Suprapubic skin (tissue), 4 donors: ENCODE data around the gene ST3GAL3.

Experiments used
- CTCF ChIP-seq, 2 donors: fragments of 200-600 bp in 1 of 2; fragments of 450-650 bp in 1 of 2; sonication (generic) in 1 of 2; IDR thresholded peaks; one replicate each; pipeline ENCODE4 v1.5.1; 2016 to 2019; ENCODE audit warnings: antibody characterized with exemption in 2 of 2, mild to moderate bottlenecking in 1 of 2, moderate library complexity in 1 of 2
- EP300 ChIP-seq: sonication (generic); formaldehyde crosslinking; IDR thresholded peaks from one replicate; pipeline ENCODE4 v1.6.1; 2017; ENCODE audit warnings: antibody characterized with exemption
- POLR2A ChIP-seq, 2 donors: fragments of 450-650 bp; IDR thresholded peaks; one replicate each; pipeline ENCODE4 v1.6.1; 2017; ENCODE audit warnings: antibody characterized with exemption in 2 of 2, mild to moderate bottlenecking in 2 of 2, moderate library complexity in 2 of 2
- POLR2AphosphoS5 ChIP-seq, 3 donors: sonication (generic); formaldehyde crosslinking; IDR thresholded peaks; one replicate each; pipeline ENCODE4 v1.6.1; 2017; ENCODE audit warnings: antibody characterized with exemption in 3 of 3

DNA sequence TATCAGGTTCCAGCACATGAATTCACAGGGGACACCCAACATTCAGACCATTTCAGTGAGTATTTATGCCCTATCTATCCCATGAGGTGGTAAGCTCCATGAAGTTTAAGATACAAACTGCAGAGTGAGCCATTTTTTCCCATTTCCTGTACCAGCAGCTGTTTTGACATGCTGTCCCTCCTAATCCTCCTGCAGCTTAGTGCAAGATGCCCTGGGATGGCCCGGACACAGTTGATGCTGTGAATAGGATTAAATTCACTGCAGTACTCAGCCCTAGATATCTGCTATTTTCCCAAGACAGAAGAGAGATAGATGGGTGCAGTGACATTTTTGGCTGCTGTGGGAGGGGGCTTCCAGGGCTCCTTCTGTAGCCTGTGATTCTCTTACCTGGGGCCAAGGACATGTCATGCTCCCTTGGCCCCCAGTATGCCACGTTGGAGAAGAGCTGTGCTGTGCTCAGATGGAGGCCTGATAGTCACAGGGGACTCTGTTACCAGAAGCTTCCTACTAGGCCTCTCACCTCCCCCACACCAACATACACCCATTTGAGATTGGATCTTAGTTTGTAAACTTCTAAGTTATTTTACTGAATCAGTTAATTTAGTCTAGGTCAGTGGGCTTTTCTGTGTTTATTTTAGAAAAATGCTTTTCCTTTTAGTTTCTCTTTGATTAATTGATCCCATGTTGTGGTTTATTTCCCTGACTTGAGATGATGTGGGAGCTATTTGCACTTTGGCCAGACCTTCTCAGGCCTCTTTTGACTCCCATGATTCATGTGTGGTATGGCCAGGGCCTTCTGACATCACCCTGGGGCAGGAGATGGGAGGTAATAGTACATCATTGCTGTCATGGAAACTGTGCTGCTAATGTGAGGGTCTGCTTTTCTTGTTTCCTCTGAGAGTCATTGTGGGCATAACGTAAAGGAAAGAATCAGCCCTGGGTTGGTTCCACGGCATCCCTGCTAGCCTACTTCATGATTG lies 92.6 kb downstream of the ST3GAL3 start:
- TF ChIP-seq CTCF (IDR thresholded peaks at IDR 0.05) (no peak), POLR2A (IDR thresholded peaks at IDR 0.05) (no peak), EP300 (no peak), POLR2AphosphoS5 (IDR thresholded peaks at IDR 0.05) (no peak)
